SK-N-SH treated with all-trans-retinoic acid at 6 μM for 48 hours (cell line): ENCODE results near the gene CEPT1.

ENCODE experiments used
- CREB5 ChIP-seq: fragments of 250-450 bp; sonication (Bioruptor Pico); IDR thresholded peaks from 2 replicates; pipeline ENCODE4 v1.5.1; 2020; ENCODE audit warnings: low read depth, mild to moderate bottlenecking, moderate library complexity
- GLIS3 ChIP-seq: fragments of 250-450 bp; sonication (Bioruptor Pico); IDR thresholded peaks from 2 replicates; pipeline ENCODE4 v1.5.0; 2020; ENCODE audit warnings: mild to moderate bottlenecking, moderate library complexity
- ISL1 ChIP-seq: fragments of 250-450 bp; sonication (Bioruptor Pico); IDR thresholded peaks from 2 replicates; pipeline ENCODE4 v2.1.2; 2022; ENCODE audit warnings: mild to moderate bottlenecking, moderate library complexity
- PATZ1 ChIP-seq: fragments of 250-450 bp; sonication (Bioruptor Pico); IDR thresholded peaks from 2 replicates; pipeline ENCODE4 v1.8.0; 2020; ENCODE audit warnings: mild to moderate bottlenecking, moderate library complexity, borderline replicate concordance
- TCF4 ChIP-seq: fragments of 250-450 bp; sonication (Bioruptor Pico); IDR thresholded peaks from 2 replicates; pipeline ENCODE4 v1.8.0; 2021; ENCODE audit warnings: mild to moderate bottlenecking, moderate library complexity, borderline replicate concordance
- ZC3H10 ChIP-seq: fragments of 250-450 bp; sonication (Bioruptor Pico); IDR thresholded peaks from 2 replicates; pipeline ENCODE4 v1.5.1; 2021; ENCODE audit warnings: mild to moderate bottlenecking, moderate library complexity
- ZFP3 ChIP-seq: fragments of 250-450 bp; sonication (Bioruptor Pico); IDR thresholded peaks from 2 replicates; pipeline ENCODE4 v1.5.0; 2020; ENCODE audit warnings: mild to moderate bottlenecking, moderate library complexity
- ZNF8 ChIP-seq: fragments of 450-650 bp; formaldehyde crosslinking; IDR thresholded peaks from 2 replicates; pipeline ENCODE4 v1.5.0; 2020; ENCODE audit warnings: mild to moderate bottlenecking, moderate library complexity

- TF ChIP-seq ZC3H10 (CRISPR knock-in tag): no peak
- no peak for TF ChIP-seq TCF4 (CRISPR knock-in tag)
- TF ChIP-seq PATZ1 (CRISPR knock-in tag): no peak
- no peak for TF ChIP-seq ZFP3 (CRISPR knock-in tag)
- TF ChIP-seq GLIS3 (CRISPR knock-in tag): no peak
- TF ChIP-seq CREB5 (CRISPR knock-in tag): no peak
- no peak for TF ChIP-seq ZNF8 (CRISPR knock-in tag)
- no peak for TF ChIP-seq ISL1 (CRISPR knock-in tag)
These were observed 80.4 kb downstream of the CEPT1 start for GRCh38 chr1:111220302-111220890.
